ENCODE data around the gene ITGB8. TPM values are rescaled to one million over a fixed set of nuclear protein-coding genes. Genes with fewer than 3 reads are reported as not detected.

Gene ITGB8
- total RNA-seq, 2 donors from 2014 or later, result 9.5 to 11.9 TPM

- no peak overlapping the region for H3K27ac ChIP-seq
- H3K27me3 ChIP-seq (replicated peaks; ENCODE audit: insufficient read depth), result no peaks in the 10 kb centered on the region
- no peaks in the 10 kb centered on the region for H3K36me3 ChIP-seq
- no peaks in the 10 kb centered on the region for H3K4me1 ChIP-seq (ENCODE audit: control insufficient read depth in 1 of 2, low read depth in 2 of 2)
- H3K9me3 ChIP-seq, result no peaks in the 10 kb centered on the region
- no peak for DNase-seq (ENCODE audit: low spot score)
- no peak for ATAC-seq (ENCODE audit: insufficient number of reproducible peaks, low FRiP score, low read depth)
- no peak overlapping the region for H3K4me3 ChIP-seq
- no peak for TF ChIP-seq CTCF (IDR thresholded peaks at IDR 0.05)
These were observed 43.4 kb upstream of the ITGB8 start for GRCh38 chr7:20287317-20287716.

GRCh38 chr7:20288036-20288435 lies 42.7 kb upstream of the ITGB8 start:
- Histone ChIP-seq H3K36me3 (no peaks in the 10 kb centered on the region), H3K4me1 (ENCODE audit: control insufficient read depth in 1 of 2, low read depth in 2 of 2) (no peaks in the 10 kb centered on the region), H3K9me3 (no peaks in the 10 kb centered on the region), H3K27ac (no peak overlapping the region), H3K4me3 (no peak overlapping the region), H3K27me3 (replicated peaks; ENCODE audit: insufficient read depth) (no peaks in the 10 kb centered on the region)
- DNase-seq (ENCODE audit: low spot score), result no peak
- ATAC-seq (ENCODE audit: insufficient number of reproducible peaks, low FRiP score, low read depth), result no peak
- no peak for TF ChIP-seq CTCF (IDR thresholded peaks at IDR 0.05)

GRCh38 chr7:20290505-20291111 lies 40.1 kb upstream of the ITGB8 start:
- no peak for TF ChIP-seq CTCF (IDR thresholded peaks at IDR 0.05)
- no peak overlapping the region for H3K27ac ChIP-seq
- DNase-seq (ENCODE audit: low spot score), result no peak
- no peaks in the 10 kb centered on the region for H3K27me3 ChIP-seq (replicated peaks; ENCODE audit: insufficient read depth)
- no peak for ATAC-seq (ENCODE audit: insufficient number of reproducible peaks, low FRiP score, low read depth)
- no peak overlapping the region for H3K4me3 ChIP-seq
- H3K4me1 ChIP-seq (ENCODE audit: control insufficient read depth in 1 of 2, low read depth in 2 of 2), result no peaks in the 10 kb centered on the region
- no peaks in the 10 kb centered on the region for H3K36me3 ChIP-seq
- H3K9me3 ChIP-seq, result no peaks in the 10 kb centered on the region

- ATAC-seq (ENCODE audit: insufficient number of reproducible peaks, low FRiP score, low read depth) (no peak), DNase-seq (ENCODE audit: low spot score) (no peak)
- Histone ChIP-seq H3K36me3 (no peaks in the 10 kb centered on the region), H3K27me3 (replicated peaks; ENCODE audit: insufficient read depth) (no peaks in the 10 kb centered on the region), H3K4me1 (ENCODE audit: control insufficient read depth in 1 of 2, low read depth in 2 of 2) (no peaks in the 10 kb centered on the region), H3K27ac (no peak overlapping the region), H3K9me3 (no peaks in the 10 kb centered on the region), H3K4me3 (no peak overlapping the region)
- TF ChIP-seq CTCF (IDR thresholded peaks at IDR 0.05), result no peak
These were observed 37.4 kb upstream of the ITGB8 start for GRCh38 chr7:20293336-20293735.

- no peak overlapping the region for H3K4me3 ChIP-seq
- H3K27ac ChIP-seq, result no peak overlapping the region
- no peaks in the 10 kb centered on the region for H3K36me3 ChIP-seq
- no peaks in the 10 kb centered on the region for H3K9me3 ChIP-seq
- no peak for DNase-seq (ENCODE audit: low spot score)
- H3K4me1 ChIP-seq (ENCODE audit: control insufficient read depth in 1 of 2, low read depth in 2 of 2), result peaks cover 3 to 8% of the 10 kb centered on the region in 2 donors
- H3K27me3 ChIP-seq (replicated peaks; ENCODE audit: insufficient read depth), result no peaks in the 10 kb centered on the region
- TF ChIP-seq CTCF (IDR thresholded peaks at IDR 0.05), result no peak
- no peak for ATAC-seq (ENCODE audit: insufficient number of reproducible peaks, low FRiP score, low read depth)
These were observed 34.3 kb upstream of the ITGB8 start for GRCh38 chr7:20296444-20296843.

All from thoracic aorta (tissue), 2 donors.